HEK293T (cell line): ENCODE data around the gene TTC36.

Source experiments
- CTBP1 ChIP-seq: fragments of 450-650 bp; IDR thresholded peaks from 2 replicates; pipeline ENCODE4 v1.6.1; 2016; ENCODE audit warnings: borderline replicate concordance
- FOXK2 ChIP-seq: fragments of 450-650 bp; IDR thresholded peaks from 2 replicates; pipeline ENCODE4 v1.6.1; 2016; ENCODE audit warnings: mild to moderate bottlenecking
- FOXM1 ChIP-seq: fragments of 450-650 bp; IDR thresholded peaks from 2 replicates; pipeline ENCODE4 v1.6.1; 2017; ENCODE audit warnings: mild to moderate bottlenecking, borderline replicate concordance
- SP1 ChIP-seq: fragments of 450-650 bp; IDR thresholded peaks from 2 replicates; pipeline ENCODE4 v1.6.1; 2017
- TARDBP ChIP-seq: fragments of 450-650 bp; IDR thresholded peaks from 2 replicates; pipeline ENCODE4 v1.6.1; 2016
- ZNF384 ChIP-seq: fragments of 450-650 bp; IDR thresholded peaks from 2 replicates; pipeline ENCODE4 v1.6.1; 2016

DNA sequence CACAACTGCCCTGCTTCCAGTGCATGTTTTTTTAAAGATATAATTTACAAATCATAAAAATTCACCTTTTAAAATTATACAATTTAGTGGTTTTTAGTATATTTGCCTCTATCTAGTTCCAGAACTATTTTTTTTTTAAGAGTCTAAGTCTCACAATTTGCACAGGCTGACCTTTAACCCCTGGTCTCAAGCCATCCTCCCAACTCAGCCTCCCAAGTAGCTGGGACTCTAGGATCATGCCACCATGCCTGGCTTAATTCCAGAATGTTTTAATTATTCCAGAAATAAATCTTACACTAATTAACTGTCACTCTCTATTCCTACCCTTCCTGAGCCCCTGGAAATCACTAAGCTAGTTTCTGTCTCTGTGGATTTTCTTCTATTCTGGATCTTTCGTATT is 43.5 kb downstream of the TTC36 start:
- TF ChIP-seq ZNF384, result no peak
- no peak for TF ChIP-seq FOXK2
- no peak for TF ChIP-seq TARDBP
- no peak for TF ChIP-seq SP1
- no peak for TF ChIP-seq FOXM1
- TF ChIP-seq CTBP1, result no peak
